H1 (cell line): ENCODE data around the gene PLEKHM3. TPM values are rescaled to one million over a fixed set of nuclear protein-coding genes. Genes with fewer than 3 reads are reported as not detected.

Experiments
- CTCF ChIA-PET: fragments of 300-600 bp; sonication (Branson Sonifier 250); formaldehyde crosslinking; loops from one replicate; lab custom pipeline; 2021; ENCODE audit not compliant: partially characterized antibody; lab: Charles Lee
- POLR2A ChIA-PET: fragments of 300-600 bp; sonication (Branson Sonifier 250); formaldehyde crosslinking; loops from one replicate; lab custom pipeline; 2021; ENCODE audit warnings: inconsistent platforms; ENCODE audit not compliant: partially characterized antibody; lab: Charles Lee
- DNase-seq, 2 experiments: peaks; one replicate each; pipeline versions ENCODE4 v3.0.0 to v3.0.0-alpha.2; 2010 to 2022; ENCODE audit warnings: low spot score in 2 of 2, low read depth in 1 of 2, mixed read lengths in 1 of 2
- FAIRE-seq: peaks from 2 replicates; lab custom pipeline; 2011; peaks lifted over from hg19 to GRCh38; lab: Jason Lieb, UNC
- H2AFZ ChIP-seq: 2 replicates; pipeline ENCODE4 v1.8.1; 2012; ENCODE audit warnings: low read length, inconsistent platforms
- H2AK5ac ChIP-seq: 2 replicates; pipeline ENCODE4 v1.6.1; 2013; ENCODE audit warnings: low read depth, low read length
- H2BK120ac ChIP-seq: replicated peaks from 2 replicates; pipeline ENCODE3; 2013; ENCODE audit warnings: low read depth, low read length, inconsistent platforms
- H2BK12ac ChIP-seq: 2 replicates; pipeline ENCODE4 v1.6.1; 2013; ENCODE audit warnings: low read depth, low read length
- H2BK15ac ChIP-seq: 2 replicates; pipeline ENCODE4 v1.6.1; 2013; ENCODE audit warnings: low read length
- H2BK20ac ChIP-seq: 2 replicates; pipeline ENCODE4 v1.6.1; 2013; ENCODE audit warnings: low read length
- H2BK5ac ChIP-seq: 2 replicates; pipeline ENCODE4 v1.6.1; 2013; ENCODE audit warnings: low read depth, low read length
- H3K14ac ChIP-seq: 2 replicates; pipeline ENCODE4 v1.6.1; 2013; ENCODE audit warnings: inconsistent platforms; ENCODE audit not compliant: insufficient read length
- H3K18ac ChIP-seq: 2 replicates; pipeline ENCODE4 v1.6.1; 2013; ENCODE audit warnings: low read length; ENCODE audit errors: extremely low read depth
- H3K23ac ChIP-seq: 2 replicates; pipeline ENCODE4 v1.6.1; 2013; ENCODE audit warnings: inconsistent platforms; ENCODE audit not compliant: insufficient read length
- H3K23me2 ChIP-seq: 2 replicates; pipeline ENCODE4 v1.6.1; 2013; ENCODE audit warnings: low read depth, low read length
- H3K27ac ChIP-seq: 2 replicates; pipeline ENCODE4 v1.6.1; 2011; ENCODE audit warnings: low read depth, low read length, inconsistent platforms
- H3K27me3 ChIP-seq, 4 experiments: replicated peaks in 1 of 4; 1 replicate in 1 of 4; 2 replicates in 3 of 4; pipeline versions ENCODE4 v1.6.1 to v1.8.1; 2011 to 2013; ENCODE audit warnings: low read length in 3 of 4, mild to moderate bottlenecking in 3 of 4, inconsistent platforms in 2 of 4, mixed read lengths in 2 of 4, moderate library complexity in 1 of 4; ENCODE audit not compliant: control insufficient read depth in 3 of 4, insufficient read depth in 3 of 4; ENCODE audit errors: extremely low read depth in 1 of 4
- H3K36me3 ChIP-seq, 4 experiments: 2 replicates each; pipeline versions ENCODE4 v1.6.1 to v1.8.1; 2011 to 2013; ENCODE audit warnings: mild to moderate bottlenecking in 4 of 4, low read length in 3 of 4, moderate library complexity in 2 of 4, control low read depth in 1 of 4, inconsistent platforms in 1 of 4; ENCODE audit not compliant: insufficient read depth in 4 of 4, control insufficient read depth in 2 of 4
- H3K4ac ChIP-seq: replicated peaks from 2 replicates; pipeline ENCODE3; 2013; ENCODE audit warnings: low read length, low read depth, mixed read lengths, inconsistent platforms; ENCODE audit not compliant: insufficient read length
- H3K4me1 ChIP-seq, 4 experiments: replicated peaks in 1 of 4; 1 replicate in 1 of 4; 2 replicates in 3 of 4; pipeline versions ENCODE4 v1.6.1 to v1.8.1; 2011 to 2013; ENCODE audit warnings: low read length in 3 of 4, inconsistent platforms in 2 of 4, mixed read lengths in 1 of 4; ENCODE audit not compliant: insufficient read depth in 4 of 4, control insufficient read depth in 3 of 4
- H3K4me2 ChIP-seq, 2 experiments: 2 replicates each; pipeline versions ENCODE4 v1.6.1 to v1.8.1; 2011 to 2013; ENCODE audit warnings: low read depth in 2 of 2, low read length in 2 of 2, control low read depth in 1 of 2, inconsistent platforms in 1 of 2, mild to moderate bottlenecking in 1 of 2; ENCODE audit not compliant: insufficient read depth in 1 of 2
- H3K4me3 ChIP-seq, 4 experiments: fragments of 200-600, 300-600 bp in 1 of 4; sonication (generic), shearing (Covaris generic), sonication (Bioruptor Twin) in 1 of 4; 2 replicates each; pipeline versions ENCODE4 v1.5.1 to v1.8.1; 2011 to 2016; ENCODE audit warnings: low read length in 4 of 4, low read depth in 3 of 4, control low read depth in 2 of 4, inconsistent platforms in 2 of 4, mild to moderate bottlenecking in 2 of 4, mixed read lengths in 1 of 4, moderate library complexity in 1 of 4; ENCODE audit not compliant: insufficient read depth in 2 of 4; ENCODE audit errors: extremely low read depth in 1 of 4
- H3K56ac ChIP-seq: replicated peaks from 2 replicates; pipeline ENCODE3; 2013; ENCODE audit warnings: low read depth, mild to moderate bottlenecking, mixed read lengths, low read length, inconsistent platforms; ENCODE audit not compliant: insufficient read length
- H3K79me1 ChIP-seq: 2 replicates; pipeline ENCODE4 v1.6.1; 2013; ENCODE audit warnings: low read depth, low read length, control low read depth
- H3K79me2 ChIP-seq, 2 experiments: 2 replicates each; pipeline versions ENCODE4 v1.6.1 to v1.8.1; 2012 to 2013; ENCODE audit warnings: low read length in 2 of 2, mild to moderate bottlenecking in 2 of 2, inconsistent platforms in 1 of 2; ENCODE audit not compliant: insufficient read depth in 2 of 2, control insufficient read depth in 1 of 2
- H3K9ac ChIP-seq, 4 experiments: replicated peaks in 1 of 4; 1 replicate in 1 of 4; 2 replicates in 3 of 4; pipeline versions ENCODE4 v1.6.1 to v1.8.1; 2011 to 2013; ENCODE audit warnings: low read depth in 3 of 4, low read length in 3 of 4, control low read depth in 2 of 4, mild to moderate bottlenecking in 2 of 4, moderate library complexity in 2 of 4, inconsistent platforms in 1 of 4; ENCODE audit errors: extremely low read depth in 1 of 4
- H3K9me3 ChIP-seq, 2 experiments: 2 replicates each; pipeline versions ENCODE4 v1.6.1 to v1.8.1; 2012 to 2013; ENCODE audit warnings: mild to moderate bottlenecking in 2 of 2, moderate library complexity in 2 of 2, control low read depth in 1 of 2, inconsistent platforms in 1 of 2, low read depth in 1 of 2, low read length in 1 of 2, mixed read lengths in 1 of 2; ENCODE audit not compliant: insufficient read depth in 2 of 2
- H4K20me1 ChIP-seq, 2 experiments: replicated peaks in 1 of 2; 2 replicates each; pipeline versions ENCODE3 to v1.8.1; 2011 to 2013; ENCODE audit warnings: inconsistent platforms in 2 of 2, low read length in 2 of 2, mild to moderate bottlenecking in 1 of 2; ENCODE audit not compliant: insufficient read depth in 2 of 2, control insufficient read depth in 1 of 2
- H4K5ac ChIP-seq: 2 replicates; pipeline ENCODE4 v1.6.1; 2013; ENCODE audit warnings: low read length, low read depth, mixed read lengths, inconsistent platforms; ENCODE audit not compliant: insufficient read length
- H4K8ac ChIP-seq: 2 replicates; pipeline ENCODE4 v1.8.0; 2013; ENCODE audit warnings: mild to moderate bottlenecking, moderate library complexity, low read length, inconsistent platforms; ENCODE audit not compliant: insufficient read depth; ENCODE audit errors: extremely low read depth
- H4K91ac ChIP-seq: replicated peaks from 2 replicates; pipeline ENCODE3; 2013; ENCODE audit warnings: low read length, mixed read lengths, inconsistent platforms; ENCODE audit not compliant: insufficient read length
- ASH2L ChIP-seq: fragments of 200-600, 300-600 bp; sonication (generic); IDR thresholded peaks from one replicate; pipeline ENCODE4 v1.7.1; 2017; ENCODE audit warnings: low read length
- BRCA1 ChIP-seq: IDR thresholded peaks from 2 replicates; pipeline ENCODE4 v1.6.1; 2012; ENCODE audit warnings: low read depth, low read length, improper control_type of control experiment
- CBX5 ChIP-seq: fragments of 300-800, 300-1000 bp; sonication (generic); IDR thresholded peaks from 2 replicates; pipeline ENCODE4 v1.7.1; 2016; ENCODE audit warnings: antibody characterized with exemption, low read length, low read depth
- EGR1 ChIP-seq: IDR thresholded peaks from 2 replicates; pipeline ENCODE4 v1.6.1; 2011; ENCODE audit warnings: low read depth, low read length, borderline replicate concordance
- FOSL1 ChIP-seq: IDR thresholded peaks from 2 replicates; pipeline ENCODE4 v1.6.1; 2011; ENCODE audit warnings: mild to moderate bottlenecking, low read depth, low read length, moderate library complexity; ENCODE audit not compliant: insufficient read depth
- GABPA ChIP-seq: IDR thresholded peaks from 2 replicates; pipeline ENCODE4 v1.6.1; 2011; ENCODE audit warnings: mild to moderate bottlenecking, low read length, moderate library complexity, borderline replicate concordance; ENCODE audit not compliant: insufficient read depth
- HDAC6 ChIP-seq: IDR thresholded peaks from one replicate; pipeline ENCODE4 v1.7.1; 2012; ENCODE audit warnings: low read depth, mild to moderate bottlenecking, inconsistent platforms, low read length, moderate library complexity
- JUND ChIP-seq: IDR thresholded peaks from 2 replicates; pipeline ENCODE4 v1.6.1; 2011; ENCODE audit warnings: mild to moderate bottlenecking, improper control_type of control experiment, low read length
- SP2 ChIP-seq: IDR thresholded peaks from 2 replicates; pipeline ENCODE4 v1.6.1; 2012; ENCODE audit warnings: mild to moderate bottlenecking, low read length, inconsistent platforms
- SUZ12 ChIP-seq: fragments of 200-600 bp; sonication (generic); IDR thresholded peaks from 2 replicates; pipeline ENCODE4 v1.6.1; 2012; ENCODE audit warnings: mild to moderate bottlenecking, inconsistent platforms, low read length, moderate library complexity, mixed read lengths
- TEAD4 ChIP-seq: IDR thresholded peaks from 2 replicates; pipeline ENCODE4 v1.6.1; 2012; ENCODE audit warnings: low read depth, low read length, inconsistent platforms, mixed read lengths
- WGBS, 2 experiments: shearing (Covaris generic) in 1 of 2; methylation state at CpG; one replicate each; pipeline versions ENCODE4 v1.1.6 to v1.1.7; 2013 to 2015; ENCODE audit warnings: low lambda C conversion rate in 2 of 2, mixed read lengths in 2 of 2, inconsistent platforms in 1 of 2, low coverage in 1 of 2, missing lambda C conversion rate in 1 of 2; ENCODE audit not compliant: insufficient replicate concordance in 2 of 2, insufficient coverage in 1 of 2, insufficient read length in 1 of 2; ENCODE audit errors: extremely low coverage in 1 of 2, missing lambda C conversion rate in 1 of 2; 5-methylcytosine and 5-hydroxymethylcytosine counted together
- polyA plus RNA-seq, 7 experiments: library from polyadenylated mRNA; depleted of rRNA in 3 of 7; stranded (reverse) in 5 of 7; unstranded in 2 of 7; fragments of >200 nt in 5 of 7; fragments of 200-250 nt in 2 of 7; gene quantifications; 1 replicate in 5 of 7; 2 replicates in 1 of 7; 4 replicates in 1 of 7; pipeline versions ENCODE4 v1.2.1 to v1.2.3, GENCODE V29; 2011 to 2013; ENCODE audit warnings: missing spikeins in 2 of 7, mixed read lengths in 2 of 7
- total RNA-seq: library from RNA; stranded (reverse); fragmentation: NEBNext Ultra II Directional; extraction: Animal tissue kit (Norgen Biotek cat#: 25700); gene quantifications from 2 replicates; pipeline ENCODE4 v1.2.1, GENCODE V29; 2021
- TF ChIP-seq, protein P1 (sequence below): IDR thresholded peaks from 2 replicates; pipeline ENCODE4 v1.6.1; 2011; ENCODE audit warnings: low read length, improper control_type of control experiment

PLEKHM3 gene
- total and polyA plus RNA-seq, 2 of the 8 experiments (the other 6 are each of a cell fraction or from before 2014, with no cell fraction given) = 2.3 to 5.8 TPM

DNA sequence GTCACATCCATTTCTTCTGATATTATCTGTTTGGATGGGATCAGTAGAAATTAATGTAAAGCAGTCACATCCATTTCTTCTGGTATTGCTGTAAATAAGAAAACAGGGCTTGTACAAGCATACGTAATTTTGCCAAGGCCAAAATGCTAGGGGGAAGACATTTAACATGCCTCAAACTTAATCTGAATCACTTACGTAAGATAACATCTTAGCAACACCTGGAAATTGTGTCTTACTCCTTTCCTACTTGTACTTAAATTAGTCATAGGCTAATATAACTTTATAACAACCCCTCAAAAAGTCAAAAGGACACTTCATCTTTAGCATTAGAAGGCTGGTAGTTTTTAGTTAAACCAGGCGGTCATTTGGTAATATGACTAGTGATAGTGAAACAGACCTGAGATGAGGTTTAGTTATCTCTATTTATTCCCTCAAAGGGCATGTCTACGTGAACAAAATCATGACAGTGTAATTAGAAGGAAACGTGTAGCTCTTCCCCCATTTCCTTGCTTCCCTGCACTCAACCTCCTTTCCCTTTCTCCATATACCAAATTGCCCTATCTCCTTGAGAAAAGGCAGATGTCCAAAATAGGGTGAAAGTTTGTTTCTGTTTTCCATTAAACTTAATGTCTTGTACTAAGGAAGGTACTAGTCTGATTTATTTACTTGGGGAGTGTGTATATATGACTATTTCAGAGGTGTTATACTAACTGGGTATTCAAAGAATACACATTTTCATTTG is 156.3 kb downstream of the PLEKHM3 start:
- Histone ChIP-seq H3K9me3 (no peaks in the 10 kb centered on the region), H3K4me3 (no peak overlapping the region), H3K56ac (no peak overlapping the region), H3K27me3 (no peaks in the 10 kb centered on the region), H3K4ac (no peak overlapping the region), H3K14ac (no peak overlapping the region), H3K79me1 (no peaks in the 10 kb centered on the region), H3K9ac (no peak overlapping the region), H2BK20ac (no peak overlapping the region), H4K8ac (no peak overlapping the region), H2BK12ac (no peak overlapping the region), H4K5ac (no peak overlapping the region), H4K20me1 (no peaks in the 10 kb centered on the region), H2BK5ac (no peak overlapping the region), H3K36me3 (no peaks in the 10 kb centered on the region), H4K91ac (no peak overlapping the region), H3K23ac (no peak overlapping the region), H2AFZ (no peak overlapping the region), H2BK120ac (no peak overlapping the region), H3K18ac (no peak overlapping the region), H3K27ac (no peak overlapping the region), H3K4me1 (no peaks in the 10 kb centered on the region; a peak in 1 of 7 replicates), H3K23me2 (no peaks in the 10 kb centered on the region), H3K4me2 (no peak overlapping the region), H2BK15ac (no peak overlapping the region), H2AK5ac (no peak overlapping the region), H3K79me2 (no peaks in the 10 kb centered on the region)
- FAIRE-seq = no peak
- POLR2A ChIA-PET = interaction anchor here (0.6 to 0.9 kb wide), 2 partner anchors 10 to 41 kb away, joined by 3 read pairs; no protein-coding TSS in a partner anchor
- DNase-seq = no peak
- CTCF ChIA-PET = interaction anchor here (0.6 to 1.6 kb wide), 7 partner anchors 9 to 128 kb away, joined by 3 to 5 read pairs (median 3); no protein-coding TSS in a partner anchor
- WGBS, 2 experiments = 86% methylated on average over 5 of the region's 5 CpGs; no CpG with 5 or more reads in 1 of the 2 experiments
- TF ChIP-seq CBX5 (no peak), SUZ12 (no peak), SP2 (no peak), ASH2L (no peak), JUND (no peak), TEAD4 (no peak), FOSL1 (no peak), BRCA1 (no peak), EGR1 (no peak), HDAC6 (no peak), GABPA (no peak)
- TF ChIP-seq, protein P1, sequence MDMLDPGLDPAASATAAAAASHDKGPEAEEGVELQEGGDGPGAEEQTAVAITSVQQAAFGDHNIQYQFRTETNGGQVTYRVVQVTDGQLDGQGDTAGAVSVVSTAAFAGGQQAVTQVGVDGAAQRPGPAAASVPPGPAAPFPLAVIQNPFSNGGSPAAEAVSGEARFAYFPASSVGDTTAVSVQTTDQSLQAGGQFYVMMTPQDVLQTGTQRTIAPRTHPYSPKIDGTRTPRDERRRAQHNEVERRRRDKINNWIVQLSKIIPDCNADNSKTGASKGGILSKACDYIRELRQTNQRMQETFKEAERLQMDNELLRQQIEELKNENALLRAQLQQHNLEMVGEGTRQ = no peak
